ENCODE data around the gene TRAF7. TPM values are rescaled to one million over a fixed set of nuclear protein-coding genes. Genes with fewer than 3 reads are reported as not detected.
A peak's percentile ranks its signal among the peaks of the same experiment; 100 is the strongest.

TRAF7 gene
- total and polyA plus RNA-seq, 2 of the 13 experiments (the other 11 are each of a cell fraction or from before 2014, with no cell fraction given): 47.9 to 65.6 TPM

GRCh38 chr16:2163211-2163881, 7.8 kb downstream of the TRAF7 start (continued):
- TF ChIP-seq ETS1 (CRISPR knock-in tag; IDR thresholded peaks at IDR 0.05): no peak
- no peak for TF ChIP-seq ZNF225 (CRISPR knock-in tag; IDR thresholded peaks at IDR 0.05)
- no peak for TF ChIP-seq SOX5 (CRISPR knock-in tag; IDR thresholded peaks at IDR 0.05; ENCODE audit: borderline replicate concordance)
- TF ChIP-seq ZNF652 (CRISPR knock-in tag; IDR thresholded peaks at IDR 0.05; ENCODE audit: borderline replicate concordance, low read depth): no peak
- TF ChIP-seq MAFG (CRISPR knock-in tag; IDR thresholded peaks at IDR 0.05): no peak
- no peak for TF ChIP-seq ZNF567 (CRISPR knock-in tag; IDR thresholded peaks at IDR 0.05; ENCODE audit: borderline replicate concordance)
- TF ChIP-seq HNRNPUL1 (IDR thresholded peaks at IDR 0.05; ENCODE audit: low read depth, low read length): no peak
- no peak for TF ChIP-seq PHF20 (CRISPR knock-in tag; IDR thresholded peaks at IDR 0.05)
- no peak for TF ChIP-seq ZNF740 (CRISPR knock-in tag; IDR thresholded peaks at IDR 0.05)
- TF ChIP-seq ZNF563 (CRISPR knock-in tag; IDR thresholded peaks at IDR 0.05): no peak
- no peak for TF ChIP-seq SALL2 (CRISPR knock-in tag; IDR thresholded peaks at IDR 0.05)
- TF ChIP-seq ZNF282 (IDR thresholded peaks at IDR 0.05; ENCODE audit: partially characterized antibody): no peak
- TF ChIP-seq, protein P1, sequence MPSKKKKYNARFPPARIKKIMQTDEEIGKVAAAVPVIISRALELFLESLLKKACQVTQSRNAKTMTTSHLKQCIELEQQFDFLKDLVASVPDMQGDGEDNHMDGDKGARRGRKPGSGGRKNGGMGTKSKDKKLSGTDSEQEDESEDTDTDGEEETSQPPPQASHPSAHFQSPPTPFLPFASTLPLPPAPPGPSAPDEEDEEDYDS (CRISPR knock-in tag; IDR thresholded peaks at IDR 0.05): 0 out of 2 replicates have a peak, but pooled peaks have one; percentile 11
- TF ChIP-seq, protein P2, sequence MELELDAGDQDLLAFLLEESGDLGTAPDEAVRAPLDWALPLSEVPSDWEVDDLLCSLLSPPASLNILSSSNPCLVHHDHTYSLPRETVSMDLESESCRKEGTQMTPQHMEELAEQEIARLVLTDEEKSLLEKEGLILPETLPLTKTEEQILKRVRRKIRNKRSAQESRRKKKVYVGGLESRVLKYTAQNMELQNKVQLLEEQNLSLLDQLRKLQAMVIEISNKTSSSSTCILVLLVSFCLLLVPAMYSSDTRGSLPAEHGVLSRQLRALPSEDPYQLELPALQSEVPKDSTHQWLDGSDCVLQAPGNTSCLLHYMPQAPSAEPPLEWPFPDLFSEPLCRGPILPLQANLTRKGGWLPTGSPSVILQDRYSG (CRISPR knock-in tag; IDR thresholded peaks at IDR 0.05): no peak
- TF ChIP-seq NAIF1 (CRISPR knock-in tag; IDR thresholded peaks at IDR 0.05; ENCODE audit: borderline replicate concordance): no peak
- TF ChIP-seq, protein P3, sequence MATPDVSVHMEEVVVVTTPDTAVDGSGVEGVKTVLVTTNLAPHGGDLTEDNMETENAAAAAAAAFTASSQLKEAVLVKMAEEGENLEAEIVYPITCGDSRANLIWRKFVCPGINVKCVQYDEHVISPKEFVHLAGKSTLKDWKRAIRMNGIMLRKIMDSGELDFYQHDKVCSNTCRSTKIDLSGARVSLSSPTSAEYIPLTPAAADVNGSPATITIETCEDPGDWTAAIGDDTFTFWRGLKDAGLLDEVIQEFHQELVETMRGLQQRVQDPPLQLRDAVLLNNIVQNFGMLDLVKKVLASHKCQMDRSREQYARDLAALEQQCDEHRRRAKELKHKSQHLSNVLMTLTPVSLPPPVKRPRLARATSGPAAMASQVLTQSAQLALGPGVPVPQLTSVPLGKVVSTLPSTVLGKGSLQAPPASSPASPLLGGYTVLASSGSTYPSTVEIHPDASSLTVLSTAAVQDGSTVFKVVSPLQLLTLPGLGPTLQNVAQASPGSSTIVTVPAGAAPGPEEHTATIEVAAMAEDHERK (CRISPR knock-in tag; IDR thresholded peaks at IDR 0.05; ENCODE audit: low read depth): no peak
- TF ChIP-seq GABPB1 (CRISPR knock-in tag; IDR thresholded peaks at IDR 0.05): peak; percentile 51; the same call in 1 of the 2 replicates
- TF ChIP-seq ZBTB21 (CRISPR knock-in tag; IDR thresholded peaks at IDR 0.05): no peak
- TF ChIP-seq, protein P4, sequence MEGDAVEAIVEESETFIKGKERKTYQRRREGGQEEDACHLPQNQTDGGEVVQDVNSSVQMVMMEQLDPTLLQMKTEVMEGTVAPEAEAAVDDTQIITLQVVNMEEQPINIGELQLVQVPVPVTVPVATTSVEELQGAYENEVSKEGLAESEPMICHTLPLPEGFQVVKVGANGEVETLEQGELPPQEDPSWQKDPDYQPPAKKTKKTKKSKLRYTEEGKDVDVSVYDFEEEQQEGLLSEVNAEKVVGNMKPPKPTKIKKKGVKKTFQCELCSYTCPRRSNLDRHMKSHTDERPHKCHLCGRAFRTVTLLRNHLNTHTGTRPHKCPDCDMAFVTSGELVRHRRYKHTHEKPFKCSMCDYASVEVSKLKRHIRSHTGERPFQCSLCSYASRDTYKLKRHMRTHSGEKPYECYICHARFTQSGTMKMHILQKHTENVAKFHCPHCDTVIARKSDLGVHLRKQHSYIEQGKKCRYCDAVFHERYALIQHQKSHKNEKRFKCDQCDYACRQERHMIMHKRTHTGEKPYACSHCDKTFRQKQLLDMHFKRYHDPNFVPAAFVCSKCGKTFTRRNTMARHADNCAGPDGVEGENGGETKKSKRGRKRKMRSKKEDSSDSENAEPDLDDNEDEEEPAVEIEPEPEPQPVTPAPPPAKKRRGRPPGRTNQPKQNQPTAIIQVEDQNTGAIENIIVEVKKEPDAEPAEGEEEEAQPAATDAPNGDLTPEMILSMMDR (CRISPR knock-in tag; IDR thresholded peaks at IDR 0.05): peak; percentile 31; the same call in 1 of the 2 replicates
- no peak for TF ChIP-seq ATF1 (CRISPR knock-in tag; IDR thresholded peaks at IDR 0.05)
- TF ChIP-seq E2F1 (CRISPR knock-in tag; IDR thresholded peaks at IDR 0.05): no peak
- TF ChIP-seq SIX1 (CRISPR knock-in tag; IDR thresholded peaks at IDR 0.05; ENCODE audit: borderline replicate concordance): no peak
- TF ChIP-seq ZNF350 (CRISPR knock-in tag; IDR thresholded peaks at IDR 0.05; ENCODE audit: borderline replicate concordance, low read depth): no peak
